H1 (cell line): ENCODE data around the gene NAT9. TPM values are rescaled to one million over a fixed set of nuclear protein-coding genes. Genes with fewer than 3 reads are reported as not detected.

ENCODE experiments used
- CTCF ChIA-PET: fragments of 300-600 bp; sonication (Branson Sonifier 250); formaldehyde crosslinking; loops from one replicate; lab custom pipeline; 2021; ENCODE audit not compliant: partially characterized antibody; lab: Charles Lee
- POLR2A ChIA-PET: fragments of 300-600 bp; sonication (Branson Sonifier 250); formaldehyde crosslinking; loops from one replicate; lab custom pipeline; 2021; ENCODE audit warnings: inconsistent platforms; ENCODE audit not compliant: partially characterized antibody; lab: Charles Lee
- DNase-seq, 2 experiments: peaks; one replicate each; pipeline versions ENCODE4 v3.0.0 to v3.0.0-alpha.2; 2010 to 2022; ENCODE audit warnings: low spot score in 2 of 2, low read depth in 1 of 2, mixed read lengths in 1 of 2
- FAIRE-seq: peaks from 2 replicates; lab custom pipeline; 2011; peaks lifted over from hg19 to GRCh38; lab: Jason Lieb, UNC
- H2AFZ ChIP-seq: 2 replicates; pipeline ENCODE4 v1.8.1; 2012; ENCODE audit warnings: low read length, inconsistent platforms
- H2AK5ac ChIP-seq: 2 replicates; pipeline ENCODE4 v1.6.1; 2013; ENCODE audit warnings: low read depth, low read length
- H2BK120ac ChIP-seq: replicated peaks from 2 replicates; pipeline ENCODE3; 2013; ENCODE audit warnings: low read depth, low read length, inconsistent platforms
- H2BK12ac ChIP-seq: 2 replicates; pipeline ENCODE4 v1.6.1; 2013; ENCODE audit warnings: low read depth, low read length
- H2BK15ac ChIP-seq: 2 replicates; pipeline ENCODE4 v1.6.1; 2013; ENCODE audit warnings: low read length
- H2BK20ac ChIP-seq: 2 replicates; pipeline ENCODE4 v1.6.1; 2013; ENCODE audit warnings: low read length
- H2BK5ac ChIP-seq: 2 replicates; pipeline ENCODE4 v1.6.1; 2013; ENCODE audit warnings: low read depth, low read length
- H3K14ac ChIP-seq: 2 replicates; pipeline ENCODE4 v1.6.1; 2013; ENCODE audit warnings: inconsistent platforms; ENCODE audit not compliant: insufficient read length
- H3K18ac ChIP-seq: 2 replicates; pipeline ENCODE4 v1.6.1; 2013; ENCODE audit warnings: low read length; ENCODE audit errors: extremely low read depth
- H3K23ac ChIP-seq: 2 replicates; pipeline ENCODE4 v1.6.1; 2013; ENCODE audit warnings: inconsistent platforms; ENCODE audit not compliant: insufficient read length
- H3K23me2 ChIP-seq: 2 replicates; pipeline ENCODE4 v1.6.1; 2013; ENCODE audit warnings: low read depth, low read length
- H3K27ac ChIP-seq: 2 replicates; pipeline ENCODE4 v1.6.1; 2011; ENCODE audit warnings: low read depth, low read length, inconsistent platforms
- H3K27me3 ChIP-seq, 4 experiments: replicated peaks in 1 of 4; 1 replicate in 1 of 4; 2 replicates in 3 of 4; pipeline versions ENCODE4 v1.6.1 to v1.8.1; 2011 to 2013; ENCODE audit warnings: low read length in 3 of 4, mild to moderate bottlenecking in 3 of 4, inconsistent platforms in 2 of 4, mixed read lengths in 2 of 4, moderate library complexity in 1 of 4; ENCODE audit not compliant: control insufficient read depth in 3 of 4, insufficient read depth in 3 of 4; ENCODE audit errors: extremely low read depth in 1 of 4
- H3K36me3 ChIP-seq, 4 experiments: 2 replicates each; pipeline versions ENCODE4 v1.6.1 to v1.8.1; 2011 to 2013; ENCODE audit warnings: mild to moderate bottlenecking in 4 of 4, low read length in 3 of 4, moderate library complexity in 2 of 4, control low read depth in 1 of 4, inconsistent platforms in 1 of 4; ENCODE audit not compliant: insufficient read depth in 4 of 4, control insufficient read depth in 2 of 4
- H3K4ac ChIP-seq: replicated peaks from 2 replicates; pipeline ENCODE3; 2013; ENCODE audit warnings: low read length, low read depth, mixed read lengths, inconsistent platforms; ENCODE audit not compliant: insufficient read length
- H3K4me1 ChIP-seq, 4 experiments: replicated peaks in 1 of 4; 1 replicate in 1 of 4; 2 replicates in 3 of 4; pipeline versions ENCODE4 v1.6.1 to v1.8.1; 2011 to 2013; ENCODE audit warnings: low read length in 3 of 4, inconsistent platforms in 2 of 4, mixed read lengths in 1 of 4; ENCODE audit not compliant: insufficient read depth in 4 of 4, control insufficient read depth in 3 of 4
- H3K4me2 ChIP-seq, 2 experiments: 2 replicates each; pipeline versions ENCODE4 v1.6.1 to v1.8.1; 2011 to 2013; ENCODE audit warnings: low read depth in 2 of 2, low read length in 2 of 2, control low read depth in 1 of 2, inconsistent platforms in 1 of 2, mild to moderate bottlenecking in 1 of 2; ENCODE audit not compliant: insufficient read depth in 1 of 2
- H3K4me3 ChIP-seq, 4 experiments: fragments of 200-600, 300-600 bp in 1 of 4; sonication (generic), shearing (Covaris generic), sonication (Bioruptor Twin) in 1 of 4; 2 replicates each; pipeline versions ENCODE4 v1.5.1 to v1.8.1; 2011 to 2016; ENCODE audit warnings: low read length in 4 of 4, low read depth in 3 of 4, control low read depth in 2 of 4, inconsistent platforms in 2 of 4, mild to moderate bottlenecking in 2 of 4, mixed read lengths in 1 of 4, moderate library complexity in 1 of 4; ENCODE audit not compliant: insufficient read depth in 2 of 4; ENCODE audit errors: extremely low read depth in 1 of 4
- H3K56ac ChIP-seq: replicated peaks from 2 replicates; pipeline ENCODE3; 2013; ENCODE audit warnings: low read depth, mild to moderate bottlenecking, mixed read lengths, low read length, inconsistent platforms; ENCODE audit not compliant: insufficient read length
- H3K79me1 ChIP-seq: 2 replicates; pipeline ENCODE4 v1.6.1; 2013; ENCODE audit warnings: low read depth, low read length, control low read depth
- H3K79me2 ChIP-seq, 2 experiments: 2 replicates each; pipeline versions ENCODE4 v1.6.1 to v1.8.1; 2012 to 2013; ENCODE audit warnings: low read length in 2 of 2, mild to moderate bottlenecking in 2 of 2, inconsistent platforms in 1 of 2; ENCODE audit not compliant: insufficient read depth in 2 of 2, control insufficient read depth in 1 of 2
- H3K9ac ChIP-seq, 4 experiments: replicated peaks in 1 of 4; 1 replicate in 1 of 4; 2 replicates in 3 of 4; pipeline versions ENCODE4 v1.6.1 to v1.8.1; 2011 to 2013; ENCODE audit warnings: low read depth in 3 of 4, low read length in 3 of 4, control low read depth in 2 of 4, mild to moderate bottlenecking in 2 of 4, moderate library complexity in 2 of 4, inconsistent platforms in 1 of 4; ENCODE audit errors: extremely low read depth in 1 of 4
- H3K9me3 ChIP-seq, 2 experiments: 2 replicates each; pipeline versions ENCODE4 v1.6.1 to v1.8.1; 2012 to 2013; ENCODE audit warnings: mild to moderate bottlenecking in 2 of 2, moderate library complexity in 2 of 2, control low read depth in 1 of 2, inconsistent platforms in 1 of 2, low read depth in 1 of 2, low read length in 1 of 2, mixed read lengths in 1 of 2; ENCODE audit not compliant: insufficient read depth in 2 of 2
- H4K20me1 ChIP-seq, 2 experiments: replicated peaks in 1 of 2; 2 replicates each; pipeline versions ENCODE3 to v1.8.1; 2011 to 2013; ENCODE audit warnings: inconsistent platforms in 2 of 2, low read length in 2 of 2, mild to moderate bottlenecking in 1 of 2; ENCODE audit not compliant: insufficient read depth in 2 of 2, control insufficient read depth in 1 of 2
- H4K5ac ChIP-seq: 2 replicates; pipeline ENCODE4 v1.6.1; 2013; ENCODE audit warnings: low read length, low read depth, mixed read lengths, inconsistent platforms; ENCODE audit not compliant: insufficient read length
- H4K8ac ChIP-seq: 2 replicates; pipeline ENCODE4 v1.8.0; 2013; ENCODE audit warnings: mild to moderate bottlenecking, moderate library complexity, low read length, inconsistent platforms; ENCODE audit not compliant: insufficient read depth; ENCODE audit errors: extremely low read depth
- H4K91ac ChIP-seq: replicated peaks from 2 replicates; pipeline ENCODE3; 2013; ENCODE audit warnings: low read length, mixed read lengths, inconsistent platforms; ENCODE audit not compliant: insufficient read length
- CHD1 ChIP-seq: IDR thresholded peaks from 2 replicates; pipeline ENCODE4 v1.6.1; 2012; ENCODE audit warnings: low read depth, low read length, improper control_type of control experiment
- EGR1 ChIP-seq: IDR thresholded peaks from 2 replicates; pipeline ENCODE4 v1.6.1; 2011; ENCODE audit warnings: low read depth, low read length, borderline replicate concordance
- KDM1A ChIP-seq: fragments of 200-600, 300-600 bp; sonication (generic); IDR thresholded peaks from 2 replicates; pipeline ENCODE4 v1.7.1; 2016; ENCODE audit warnings: mild to moderate bottlenecking, low read length, borderline replicate concordance
- SIRT6 ChIP-seq: IDR thresholded peaks from one replicate; pipeline ENCODE4 v1.7.1; 2012; ENCODE audit warnings: low read length, inconsistent platforms
- SIX5 ChIP-seq: IDR thresholded peaks from 2 replicates; pipeline ENCODE4 v1.6.1; 2011; ENCODE audit warnings: mild to moderate bottlenecking, low read depth, low read length
- SUZ12 ChIP-seq: fragments of 200-600 bp; sonication (generic); IDR thresholded peaks from 2 replicates; pipeline ENCODE4 v1.6.1; 2012; ENCODE audit warnings: mild to moderate bottlenecking, inconsistent platforms, low read length, moderate library complexity, mixed read lengths
- TAF1 ChIP-seq: IDR thresholded peaks from 2 replicates; pipeline ENCODE4 v1.6.1; 2011; ENCODE audit warnings: mild to moderate bottlenecking, low read depth, low read length
- TBP ChIP-seq: IDR thresholded peaks from 2 replicates; pipeline ENCODE4 v1.6.1; 2011; ENCODE audit warnings: low read depth, low read length, improper control_type of control experiment
- TCF12 ChIP-seq: IDR thresholded peaks from 2 replicates; pipeline ENCODE4 v1.6.1; 2011; ENCODE audit warnings: low read depth, mild to moderate bottlenecking, low read length
- YY1 ChIP-seq: IDR thresholded peaks from 2 replicates; pipeline ENCODE4 v1.6.1; 2011; ENCODE audit warnings: low read depth, mild to moderate bottlenecking, low read length
- WGBS, 2 experiments: shearing (Covaris generic) in 1 of 2; methylation state at CpG; one replicate each; pipeline versions ENCODE4 v1.1.6 to v1.1.7; 2013 to 2015; ENCODE audit warnings: low lambda C conversion rate in 2 of 2, mixed read lengths in 2 of 2, inconsistent platforms in 1 of 2, low coverage in 1 of 2, missing lambda C conversion rate in 1 of 2; ENCODE audit not compliant: insufficient replicate concordance in 2 of 2, insufficient coverage in 1 of 2, insufficient read length in 1 of 2; ENCODE audit errors: extremely low coverage in 1 of 2, missing lambda C conversion rate in 1 of 2; 5-methylcytosine and 5-hydroxymethylcytosine counted together
- polyA plus RNA-seq, 7 experiments: library from polyadenylated mRNA; depleted of rRNA in 3 of 7; stranded (reverse) in 5 of 7; unstranded in 2 of 7; fragments of >200 nt in 5 of 7; fragments of 200-250 nt in 2 of 7; gene quantifications; 1 replicate in 5 of 7; 2 replicates in 1 of 7; 4 replicates in 1 of 7; pipeline versions ENCODE4 v1.2.1 to v1.2.3, GENCODE V29; 2011 to 2013; ENCODE audit warnings: missing spikeins in 2 of 7, mixed read lengths in 2 of 7
- total RNA-seq: library from RNA; stranded (reverse); fragmentation: NEBNext Ultra II Directional; extraction: Animal tissue kit (Norgen Biotek cat#: 25700); gene quantifications from 2 replicates; pipeline ENCODE4 v1.2.1, GENCODE V29; 2021

NAT9 gene
- total and polyA plus RNA-seq, 2 of the 8 experiments (the other 6 are each of a cell fraction or from before 2014, with no cell fraction given), result 32.3 to 42.7 TPM

- H2BK12ac ChIP-seq, result no peak overlapping the region
- no peak overlapping the region for H3K9ac ChIP-seq
- peaks cover 5 to 45% (median 25%) of the 10 kb centered on the region in 4 experiments for H3K4me1 ChIP-seq
- no peak overlapping the region for H2AFZ ChIP-seq
- no peak overlapping the region for H2BK120ac ChIP-seq
- no peak overlapping the region for H3K27ac ChIP-seq
- no peak overlapping the region for H3K14ac ChIP-seq
- H3K79me2 ChIP-seq, result peaks cover 7 to 41% of the 10 kb centered on the region in 2 experiments; a peak in 3 of 4 replicates
- WGBS, 2 experiments, result no CpG with 5 or more reads among the region's 34 CpGs
- no peak overlapping the region for H2BK5ac ChIP-seq
- peaks cover 15% of the 10 kb centered on the region for H3K79me1 ChIP-seq
- H3K27me3 ChIP-seq, result no peaks in the 10 kb centered on the region
- H3K4me2 ChIP-seq, result peak overlapping the region in 1 of 2 experiments; percentile 79; a peak in 2 of 4 replicates
- no peak overlapping the region for H4K8ac ChIP-seq
- no peak overlapping the region for H2AK5ac ChIP-seq
- H2BK15ac ChIP-seq, result no peak overlapping the region
- H3K18ac ChIP-seq, result no peak overlapping the region; the same call in 1 of the 2 replicates
- no peak overlapping the region for H2BK20ac ChIP-seq
- H4K5ac ChIP-seq, result no peak overlapping the region
- H3K4ac ChIP-seq, result no peak overlapping the region
- H3K56ac ChIP-seq, result no peak overlapping the region
- POLR2A ChIA-PET, result interaction anchor here (0.7 to 9.3 kb wide), 5 partner anchors 11 to 1831 kb away, joined by 3 to 60 read pairs (median 32); partner anchors contain the start of genes NAT9 and RAB37
- H3K4me3 ChIP-seq, result peak overlapping the region in 2 of 4 experiments; percentile 4 to 91; a peak in 4 of 8 replicates
- H4K20me1 ChIP-seq, result peaks cover 19 to 26% of the 10 kb centered on the region in 2 experiments
- H3K23me2 ChIP-seq, result peaks cover 13% of the 10 kb centered on the region
- FAIRE-seq (no peak), DNase-seq (peak in 1 of 2 experiments; percentile 64)
- no peaks in the 10 kb centered on the region for H3K9me3 ChIP-seq
- H3K36me3 ChIP-seq, result peaks cover 0 to 4% (median 0%) of the 10 kb centered on the region in 4 experiments; a peak in 1 of 8 replicates
- H3K23ac ChIP-seq, result no peak overlapping the region
- no peak overlapping the region for H4K91ac ChIP-seq
- CTCF ChIA-PET, result interaction anchor here (4.5 to 4.7 kb wide), 3 partner anchors 11 to 116 kb away, joined by 68 to 388 read pairs (median 170); partner anchors contain the start of gene NAT9
- TF ChIP-seq EGR1 (no peak), KDM1A (peak; percentile 60; the same call in 1 of the 2 replicates), SIX5 (no peak), YY1 (no peak), TAF1 (no peak), TBP (no peak), TCF12 (0 out of 2 replicates have a peak, but pooled peaks have one; percentile 8), SIRT6 (no peak), CHD1 (no peak), SUZ12 (no peak)
These were observed 27.9 kb downstream of the NAT9 start for GRCh38 chr17:74748279-74748528.
